Measurements from ENCODE around the gene TCFL5.
A peak's percentile ranks its signal among the peaks of the same experiment; 100 is the strongest.

TCFL5 gene

GRCh38 chr20:62794007-62794724, 67.5 kb downstream of the TCFL5 start (continued):
- TF ChIP-seq REST (tag by site-specific recombination; IDR thresholded peaks at IDR 0.05) (no peak), GLIS1 (tag by site-specific recombination; IDR thresholded peaks at IDR 0.05) (peak; percentile 86), AEBP2 (tag by site-specific recombination; IDR thresholded peaks at IDR 0.05; ENCODE audit: borderline replicate concordance) (no peak), ZNF658 (tag by site-specific recombination; IDR thresholded peaks at IDR 0.05) (no peak), ZNF274 (IDR thresholded peaks at IDR 0.05; ENCODE audit: low read length) (no peak), ZNF274 (tag by site-specific recombination; IDR thresholded peaks at IDR 0.05; ENCODE audit: borderline replicate concordance) (no peak), ZNF558 (tag by site-specific recombination; IDR thresholded peaks at IDR 0.05) (no peak), KLF1 (tag by site-specific recombination; IDR thresholded peaks at IDR 0.05) (peak; percentile 65), ZNF621 (tag by site-specific recombination; IDR thresholded peaks at IDR 0.05) (no peak), KLF9 (tag by site-specific recombination; IDR thresholded peaks at IDR 0.05; ENCODE audit: low read depth) (peak; percentile 90), ZNF423 (tag by site-specific recombination; IDR thresholded peaks at IDR 0.05) (peak; percentile 90), ZNF777 (tag by site-specific recombination; IDR thresholded peaks at IDR 0.05; ENCODE audit: borderline replicate concordance) (no peak), ZNF660 (tag by site-specific recombination; IDR thresholded peaks at IDR 0.05) (no peak), ZNF19 (tag by site-specific recombination; IDR thresholded peaks at IDR 0.05; ENCODE audit: low read depth) (no peak), ZNF18 (tag by site-specific recombination; IDR thresholded peaks at IDR 0.05) (no peak), ZNF324 (tag by site-specific recombination; IDR thresholded peaks at IDR 0.05) (no peak), ZNF701 (tag by site-specific recombination; IDR thresholded peaks at IDR 0.05) (no peak), KLF8 (tag by site-specific recombination; IDR thresholded peaks at IDR 0.05) (peak; percentile 65), ZSCAN18 (tag by site-specific recombination; IDR thresholded peaks at IDR 0.05) (no peak), ZNF530 (tag by site-specific recombination; IDR thresholded peaks at IDR 0.05; ENCODE audit: low read depth) (no peak), ZNF692 (tag by site-specific recombination; IDR thresholded peaks at IDR 0.05) (peak; percentile 93), ZNF623 (tag by site-specific recombination; IDR thresholded peaks at IDR 0.05) (no peak), KLF10 (tag by site-specific recombination; IDR thresholded peaks at IDR 0.05) (0 out of 2 replicates have a peak, but pooled peaks have one; percentile 38), KLF17 (tag by site-specific recombination; IDR thresholded peaks at IDR 0.05) (peak; percentile 74), ZNF280D (tag by site-specific recombination; IDR thresholded peaks at IDR 0.05) (no peak), ZNF302 (tag by site-specific recombination; IDR thresholded peaks at IDR 0.05; ENCODE audit: low read depth) (no peak), ZFP69B (tag by site-specific recombination; IDR thresholded peaks at IDR 0.05) (peak; percentile 89)
